ENCODE measurements around the gene SGIP1. TPM values are rescaled to one million over a fixed set of nuclear protein-coding genes. Genes with fewer than 3 reads are reported as not detected.

The SGIP1 gene
- total RNA-seq, 1 experiment from 2014 or later: not detected

GRCh38 chr1:66552287-66552686 is 18.3 kb downstream of the SGIP1 start:
- intact Hi-C loops (cut with micrococcal nuclease): no loop called here
- POLR2A ChIA-PET (ENCODE audit: unreplicated experiment): no interaction called here
- Histone ChIP-seq H3K79me2 (ENCODE audit: low read length) (no peaks in the 10 kb centered on the region), H3K4me1 (ENCODE audit: insufficient read depth, low read length) (no peaks in the 10 kb centered on the region), H3K27ac (ENCODE audit: low read length) (no peak overlapping the region), H2AFZ (ENCODE audit: low read length) (no peak overlapping the region), H3K9me3 (ENCODE audit: low read length) (no peaks in the 10 kb centered on the region), H3K9me2 (replicated peaks; ENCODE audit: low read length) (no peaks in the 10 kb centered on the region), H4K20me1 (ENCODE audit: low read length) (no peaks in the 10 kb centered on the region), H3K4me3 (ENCODE audit: low read length) (no peak overlapping the region), H3F3A (ENCODE audit: low read length, unreplicated experiment) (no peaks in the 10 kb centered on the region), H3K36me3 (ENCODE audit: low read depth, low read length) (no peaks in the 10 kb centered on the region), H3K4me2 (ENCODE audit: low read length) (no peak overlapping the region), H3K9ac (ENCODE audit: low read length) (no peak overlapping the region), H3K27me3 (ENCODE audit: low read length) (peaks cover 23% of the 10 kb centered on the region; the same call in 1 of the 2 replicates)
- no peak for TF ChIP-seq EZH2phosphoT487 (IDR thresholded peaks at IDR 0.05; ENCODE audit: borderline replicate concordance, low read length)
- no peak for TF ChIP-seq EZH2 (IDR thresholded peaks at IDR 0.05; ENCODE audit: low read length, unreplicated experiment)
- TF ChIP-seq CTCF (conservative IDR thresholded peaks at IDR 0.05; ENCODE audit: low read depth, low read length): no peak
- CTCF ChIA-PET: no interaction called here
- DNase-seq (no peak), ATAC-seq (no peak)
- no TSS peak for BruUV-seq (replicated peaks)

- ATAC-seq: no peak
- no peak for TF ChIP-seq EZH2 (IDR thresholded peaks at IDR 0.05; ENCODE audit: low read length, unreplicated experiment)
- TF ChIP-seq EZH2phosphoT487 (IDR thresholded peaks at IDR 0.05; ENCODE audit: borderline replicate concordance, low read length): no peak
- TF ChIP-seq CTCF (conservative IDR thresholded peaks at IDR 0.05; ENCODE audit: low read depth, low read length): no peak
- no peak for DNase-seq
- no peaks in the 10 kb centered on the region for H3F3A ChIP-seq (ENCODE audit: low read length, unreplicated experiment)
- H2AFZ ChIP-seq (ENCODE audit: low read length): no peak overlapping the region
- POLR2A ChIA-PET (ENCODE audit: unreplicated experiment): no interaction called here
- no peak overlapping the region for H3K27ac ChIP-seq (ENCODE audit: low read length)
- H3K4me3 ChIP-seq (ENCODE audit: low read length): no peak overlapping the region
- no peak overlapping the region for H3K9ac ChIP-seq (ENCODE audit: low read length)
- intact Hi-C loops (cut with micrococcal nuclease): no loop called here
- H4K20me1 ChIP-seq (ENCODE audit: low read length): no peaks in the 10 kb centered on the region
- CTCF ChIA-PET: no interaction called here
- H3K9me3 ChIP-seq (ENCODE audit: low read length): no peaks in the 10 kb centered on the region
- no peaks in the 10 kb centered on the region for H3K36me3 ChIP-seq (ENCODE audit: low read depth, low read length)
- no peaks in the 10 kb centered on the region for H3K4me1 ChIP-seq (ENCODE audit: insufficient read depth, low read length)
- no peak overlapping the region for H3K4me2 ChIP-seq (ENCODE audit: low read length)
- peaks cover 18% of the 10 kb centered on the region; the same call in 1 of the 2 replicates for H3K27me3 ChIP-seq (ENCODE audit: low read length)
- no peaks in the 10 kb centered on the region for H3K79me2 ChIP-seq (ENCODE audit: low read length)
- BruUV-seq (replicated peaks): no TSS peak
- H3K9me2 ChIP-seq (replicated peaks; ENCODE audit: low read length): no peaks in the 10 kb centered on the region
These were observed 18.9 kb downstream of the SGIP1 start for GRCh38 chr1:66552829-66553228.

GRCh38 chr1:66553846-66554245 is 19.9 kb downstream of the SGIP1 start:
- DNase-seq (no peak), ATAC-seq (no peak)
- Histone ChIP-seq H2AFZ (ENCODE audit: low read length) (no peak overlapping the region), H3K9me2 (replicated peaks; ENCODE audit: low read length) (no peaks in the 10 kb centered on the region), H3K36me3 (ENCODE audit: low read depth, low read length) (no peaks in the 10 kb centered on the region), H3K4me3 (ENCODE audit: low read length) (no peak overlapping the region), H3K27ac (ENCODE audit: low read length) (no peak overlapping the region), H3K4me1 (ENCODE audit: insufficient read depth, low read length) (no peaks in the 10 kb centered on the region), H3F3A (ENCODE audit: low read length, unreplicated experiment) (no peaks in the 10 kb centered on the region), H3K27me3 (ENCODE audit: low read length) (peaks cover 12% of the 10 kb centered on the region; the same call in 1 of the 2 replicates), H3K79me2 (ENCODE audit: low read length) (no peaks in the 10 kb centered on the region), H3K4me2 (ENCODE audit: low read length) (no peak overlapping the region), H3K9me3 (ENCODE audit: low read length) (no peaks in the 10 kb centered on the region), H4K20me1 (ENCODE audit: low read length) (no peaks in the 10 kb centered on the region), H3K9ac (ENCODE audit: low read length) (no peak overlapping the region)
- TF ChIP-seq EZH2 (IDR thresholded peaks at IDR 0.05; ENCODE audit: low read length, unreplicated experiment) (no peak), CTCF (conservative IDR thresholded peaks at IDR 0.05; ENCODE audit: low read depth, low read length) (no peak), EZH2phosphoT487 (IDR thresholded peaks at IDR 0.05; ENCODE audit: borderline replicate concordance, low read length) (no peak)
- BruUV-seq (replicated peaks): no TSS peak
- intact Hi-C loops (cut with micrococcal nuclease): no loop called here
- CTCF ChIA-PET: no interaction called here
- POLR2A ChIA-PET (ENCODE audit: unreplicated experiment): no interaction called here

Measured in PC-3 (cell line).